SK-N-SH treated with all-trans-retinoic acid at 6 μM for 48 hours (cell line): Measurements from ENCODE around the gene SLC6A5.

ENCODE experiments used
- ISL1 ChIP-seq: fragments of 250-450 bp; sonication (Bioruptor Pico); IDR thresholded peaks from 2 replicates; pipeline ENCODE4 v2.1.2; 2022; ENCODE audit warnings: mild to moderate bottlenecking, moderate library complexity
- PPARA ChIP-seq: fragments of 250-450 bp; sonication (Bioruptor Pico); IDR thresholded peaks from 2 replicates; pipeline ENCODE4 v1.5.0; 2020; ENCODE audit warnings: mild to moderate bottlenecking, borderline replicate concordance
- ZFP3 ChIP-seq: fragments of 250-450 bp; sonication (Bioruptor Pico); IDR thresholded peaks from 2 replicates; pipeline ENCODE4 v1.5.0; 2020; ENCODE audit warnings: mild to moderate bottlenecking, moderate library complexity
- TF ChIP-seq, protein P1 (sequence below): fragments of 250-450 bp; sonication (Bioruptor Pico); IDR thresholded peaks from 2 replicates; pipeline ENCODE4 v1.8.0; 2020; ENCODE audit warnings: mild to moderate bottlenecking, moderate library complexity, borderline replicate concordance
- TF ChIP-seq, protein P2 (sequence below): fragments of 250-450 bp; sonication (Bioruptor Pico); IDR thresholded peaks from 2 replicates; pipeline ENCODE4 v1.5.1; 2020; ENCODE audit warnings: low read depth, mild to moderate bottlenecking, moderate library complexity

DNA sequence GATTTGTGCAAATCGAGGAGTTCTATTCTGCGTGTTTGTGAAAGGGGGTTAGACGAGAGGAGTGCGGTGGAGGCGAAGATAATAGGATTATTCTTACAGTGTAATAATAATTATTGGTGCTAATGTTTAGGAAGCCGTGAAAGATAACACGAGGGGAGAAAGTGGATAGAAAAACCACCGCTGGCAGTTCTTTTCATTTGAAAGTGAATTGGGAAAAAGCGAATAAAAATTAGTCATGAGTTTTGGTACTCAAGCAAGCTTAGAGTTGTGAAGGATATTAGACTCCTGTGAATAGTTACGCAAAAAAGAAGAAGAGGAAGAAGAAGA lies 575 bp downstream of the SLC6A5 start:
- TF ChIP-seq, protein P1, sequence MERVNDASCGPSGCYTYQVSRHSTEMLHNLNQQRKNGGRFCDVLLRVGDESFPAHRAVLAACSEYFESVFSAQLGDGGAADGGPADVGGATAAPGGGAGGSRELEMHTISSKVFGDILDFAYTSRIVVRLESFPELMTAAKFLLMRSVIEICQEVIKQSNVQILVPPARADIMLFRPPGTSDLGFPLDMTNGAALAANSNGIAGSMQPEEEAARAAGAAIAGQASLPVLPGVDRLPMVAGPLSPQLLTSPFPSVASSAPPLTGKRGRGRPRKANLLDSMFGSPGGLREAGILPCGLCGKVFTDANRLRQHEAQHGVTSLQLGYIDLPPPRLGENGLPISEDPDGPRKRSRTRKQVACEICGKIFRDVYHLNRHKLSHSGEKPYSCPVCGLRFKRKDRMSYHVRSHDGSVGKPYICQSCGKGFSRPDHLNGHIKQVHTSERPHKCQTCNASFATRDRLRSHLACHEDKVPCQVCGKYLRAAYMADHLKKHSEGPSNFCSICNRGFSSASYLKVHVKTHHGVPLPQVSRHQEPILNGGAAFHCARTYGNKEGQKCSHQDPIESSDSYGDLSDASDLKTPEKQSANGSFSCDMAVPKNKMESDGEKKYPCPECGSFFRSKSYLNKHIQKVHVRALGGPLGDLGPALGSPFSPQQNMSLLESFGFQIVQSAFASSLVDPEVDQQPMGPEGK (CRISPR knock-in tag) = no peak
- TF ChIP-seq PPARA = no peak
- TF ChIP-seq, protein P2, sequence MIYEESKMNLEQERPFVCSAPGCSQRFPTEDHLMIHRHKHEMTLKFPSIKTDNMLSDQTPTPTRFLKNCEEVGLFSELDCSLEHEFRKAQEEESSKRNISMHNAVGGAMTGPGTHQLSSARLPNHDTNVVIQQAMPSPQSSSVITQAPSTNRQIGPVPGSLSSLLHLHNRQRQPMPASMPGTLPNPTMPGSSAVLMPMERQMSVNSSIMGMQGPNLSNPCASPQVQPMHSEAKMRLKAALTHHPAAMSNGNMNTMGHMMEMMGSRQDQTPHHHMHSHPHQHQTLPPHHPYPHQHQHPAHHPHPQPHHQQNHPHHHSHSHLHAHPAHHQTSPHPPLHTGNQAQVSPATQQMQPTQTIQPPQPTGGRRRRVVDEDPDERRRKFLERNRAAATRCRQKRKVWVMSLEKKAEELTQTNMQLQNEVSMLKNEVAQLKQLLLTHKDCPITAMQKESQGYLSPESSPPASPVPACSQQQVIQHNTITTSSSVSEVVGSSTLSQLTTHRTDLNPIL (CRISPR knock-in tag) = no peak
- no peak for TF ChIP-seq ISL1 (CRISPR knock-in tag)
- TF ChIP-seq ZFP3 (CRISPR knock-in tag) = no peak
